ENCODE measurements around the gene CPNE6.

CPNE6 gene

GRCh38 chr14:24055971-24056799 is 15.2 kb upstream of the CPNE6 start:
- DNase-seq, result no peak

GRCh38 chr14:24056800-24057184 is 14.6 kb upstream of the CPNE6 start:
- no peak for DNase-seq

DNA sequence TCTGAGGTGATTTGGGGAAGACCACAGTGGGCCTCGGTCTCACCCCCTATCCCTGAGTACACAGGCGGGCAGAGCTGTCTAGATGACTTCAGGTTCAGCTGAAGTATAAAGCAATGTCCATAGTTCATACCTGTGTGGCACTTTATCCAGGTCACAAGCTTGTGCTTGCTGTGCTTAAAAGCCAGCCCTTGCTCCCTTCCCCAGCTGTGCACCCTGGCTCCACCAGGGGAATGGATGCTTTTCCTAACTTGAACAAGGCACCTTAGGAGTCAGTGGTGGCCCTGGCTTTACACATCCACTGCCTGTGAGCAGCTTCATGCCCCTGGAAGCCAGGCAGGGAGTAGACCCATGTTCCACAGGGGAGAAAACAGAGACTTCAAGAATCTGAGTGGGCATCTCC is 14.1 kb upstream of the CPNE6 start:
- DNase-seq, result no peak

DNA sequence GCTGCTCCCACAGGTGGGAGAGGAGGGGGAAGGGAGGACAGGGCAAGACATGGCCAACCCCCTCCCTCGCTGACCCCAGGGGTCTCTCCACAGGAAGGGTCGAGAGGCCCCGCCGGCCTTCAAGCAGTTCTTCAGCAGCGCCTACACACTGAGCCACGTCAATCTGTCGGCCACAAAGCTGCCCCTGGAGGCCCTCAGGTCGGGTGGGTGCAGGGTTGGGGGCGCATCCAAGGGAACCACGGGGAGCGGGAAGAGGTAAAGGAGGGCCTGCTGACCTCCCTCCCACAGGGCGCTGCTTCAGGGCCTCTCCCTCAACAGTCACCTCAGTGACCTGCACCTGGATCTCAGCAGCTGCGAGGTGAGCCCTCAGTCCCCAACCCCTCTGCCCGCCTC is 13.5 kb upstream of the CPNE6 start:
- no peak for DNase-seq

- DNase-seq, result peak; percentile 80
Observed at GRCh38 chr14:24058260-24058950, 13.0 kb upstream of the CPNE6 start.

DNA sequence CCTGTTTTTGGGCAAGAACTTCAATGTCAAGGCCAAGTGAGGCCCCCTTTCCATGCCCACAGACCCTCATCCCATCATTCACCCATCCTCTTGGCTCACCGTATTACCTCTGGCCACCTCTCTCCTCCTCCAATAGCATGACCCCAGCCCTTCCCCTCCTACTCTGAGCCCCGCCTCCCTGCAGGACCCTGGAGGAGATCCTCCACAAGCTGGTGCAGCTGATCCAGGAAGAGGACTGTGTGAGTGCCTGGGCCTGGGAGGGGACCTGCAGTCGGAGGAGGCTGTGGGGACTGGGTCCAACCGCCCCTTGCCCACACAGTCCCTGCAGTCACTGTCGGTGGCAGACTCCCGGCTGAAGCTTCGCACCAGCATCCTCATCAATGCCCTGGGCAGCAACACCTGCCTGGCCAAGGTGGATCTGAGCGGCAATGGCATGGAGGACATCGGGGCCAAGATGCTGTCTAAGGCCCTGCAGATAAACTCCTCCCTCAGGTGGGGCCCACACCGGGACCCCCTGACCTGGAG is 12.3 kb upstream of the CPNE6 start:
- DNase-seq, result no peak

DNA sequence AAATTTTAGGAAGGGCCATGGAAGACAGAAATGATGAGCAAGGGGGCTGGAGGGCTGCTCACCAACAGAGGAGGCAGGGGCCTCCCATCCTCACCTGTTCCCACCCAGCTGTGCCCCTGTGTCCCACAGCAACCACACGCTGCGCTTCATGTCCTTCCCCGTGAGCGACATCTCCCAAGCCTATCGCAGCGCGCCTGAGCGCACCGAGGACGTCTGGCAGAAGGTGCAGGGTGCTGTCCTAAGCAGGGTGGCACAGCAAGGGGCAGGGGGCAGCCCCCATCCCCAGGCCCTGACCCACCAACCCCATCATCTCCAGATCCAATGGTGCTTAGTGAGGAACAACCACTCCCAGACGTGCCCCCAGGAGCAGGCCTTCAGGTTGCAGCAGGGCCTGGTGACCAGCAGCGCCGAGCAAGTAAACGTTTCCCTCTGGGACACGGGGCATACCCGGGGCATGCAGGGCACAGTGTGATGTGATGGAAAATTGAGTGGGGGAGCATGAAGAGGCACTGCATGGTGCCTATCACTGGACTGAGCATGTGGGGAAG is 11.4 kb upstream of the CPNE6 start:
- DNase-seq, result no peak

DNA sequence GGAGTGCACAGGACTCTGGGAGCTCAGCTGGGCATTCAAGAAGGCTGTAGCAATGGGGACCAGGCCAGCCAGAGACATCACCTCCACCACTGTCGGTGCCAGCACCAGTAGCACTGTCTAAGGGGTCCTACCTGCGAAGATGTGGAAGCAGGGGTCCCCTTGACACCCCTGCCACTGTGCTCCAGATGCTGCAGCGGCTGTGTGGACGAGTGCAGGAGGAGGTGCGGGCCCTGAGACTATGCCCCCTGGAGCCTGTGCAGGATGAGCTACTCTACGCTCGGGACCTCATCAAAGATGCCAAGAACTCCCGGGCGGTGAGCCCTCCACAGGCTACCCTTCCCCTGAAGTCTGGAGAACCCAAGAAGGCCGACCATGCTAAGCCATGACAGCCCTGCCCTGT is 10.9 kb upstream of the CPNE6 start:
- DNase-seq, result no peak

DNA sequence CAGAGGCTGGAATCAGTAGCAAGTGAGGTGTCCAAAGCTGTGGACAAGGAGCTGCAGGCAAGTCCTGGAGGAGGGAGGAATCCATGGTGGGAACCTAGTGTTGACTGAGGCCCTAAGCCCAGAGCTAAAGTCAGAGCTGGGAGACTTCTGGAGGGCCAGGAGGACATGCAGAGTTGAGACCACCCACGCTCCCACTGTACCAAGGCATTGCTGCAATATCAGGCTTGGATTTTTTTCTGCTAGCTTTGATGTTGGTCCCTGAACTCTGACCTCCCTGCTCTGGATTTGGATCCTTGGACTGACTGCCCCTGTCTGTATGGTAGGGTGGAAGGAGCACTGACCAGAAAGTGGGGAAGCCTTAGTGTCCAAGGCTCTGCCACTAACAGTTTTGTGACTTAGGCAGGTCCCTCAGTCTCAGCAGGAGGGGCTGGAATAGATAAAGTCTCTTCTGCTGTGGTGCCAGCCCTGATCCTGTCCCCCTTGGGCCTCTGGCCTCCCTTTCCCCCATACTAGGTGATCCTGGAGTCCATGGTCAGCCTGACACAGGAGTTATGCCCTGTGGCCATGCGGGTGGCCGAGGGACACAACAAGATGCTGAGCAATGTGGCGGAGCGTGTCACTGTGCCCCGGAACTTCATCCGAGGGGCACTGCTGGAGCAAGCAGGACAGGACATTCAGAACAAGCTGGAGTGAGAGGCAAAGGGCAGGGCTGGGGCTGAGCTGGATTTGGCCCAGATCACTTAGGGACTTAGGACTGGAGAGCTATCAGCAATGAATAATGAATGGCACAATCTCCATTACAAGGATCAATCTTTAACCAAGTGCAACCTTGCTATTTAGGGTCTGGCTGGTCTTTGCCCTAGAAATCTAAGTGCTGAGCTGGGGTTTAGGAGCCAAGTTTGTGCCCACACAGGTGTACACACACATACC is 10.1 kb upstream of the CPNE6 start:
- DNase-seq, result no peak

DNA sequence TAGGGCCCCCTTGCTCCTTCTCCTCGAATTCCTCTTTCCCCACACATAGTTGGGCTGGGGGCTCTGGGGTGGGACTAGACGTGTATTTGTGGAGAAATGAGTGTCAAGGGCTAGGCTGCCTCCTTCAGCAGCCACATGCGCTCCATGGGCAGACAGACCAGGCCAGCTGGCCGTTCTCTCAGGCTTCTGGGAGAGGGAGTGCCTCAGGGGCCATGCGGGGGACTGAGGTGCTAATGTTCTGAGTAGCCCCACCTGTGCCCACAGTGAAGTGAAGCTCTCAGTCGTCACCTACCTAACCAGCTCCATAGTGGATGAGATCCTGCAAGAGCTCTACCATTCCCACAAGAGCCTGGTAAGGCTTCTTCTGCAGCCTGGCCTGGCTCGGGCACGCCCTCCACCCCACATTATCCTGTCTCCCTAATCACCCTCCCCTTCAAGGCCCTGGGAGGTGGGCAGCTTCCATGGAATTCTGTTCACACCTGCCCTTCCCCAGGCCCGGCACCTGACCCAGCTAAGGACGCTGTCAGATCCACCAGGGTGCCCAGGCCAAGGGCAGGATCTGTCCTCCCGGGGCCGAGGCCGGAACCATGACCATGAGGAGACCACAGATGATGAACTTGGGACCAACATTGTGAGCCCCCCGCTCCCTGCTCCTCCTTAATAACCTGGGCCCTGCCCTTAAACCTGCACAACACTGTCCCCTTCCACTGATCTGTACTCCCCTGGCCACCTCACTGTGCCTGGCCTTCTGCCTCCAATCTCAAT is 9.0 kb upstream of the CPNE6 start:
- DNase-seq, result no peak

- DNase-seq, result no peak
Observed at GRCh38 chr14:24063263-24063836, 8.0 kb upstream of the CPNE6 start.

GRCh38 chr14:24064091-24064795 is 7.1 kb upstream of the CPNE6 start:
- DNase-seq, result no peak

- no peak for DNase-seq
Observed at GRCh38 chr14:24064856-24065255, 6.5 kb upstream of the CPNE6 start.

- DNase-seq, result no peak
Observed at GRCh38 chr14:24065408-24065807, 6.0 kb upstream of the CPNE6 start.

DNA sequence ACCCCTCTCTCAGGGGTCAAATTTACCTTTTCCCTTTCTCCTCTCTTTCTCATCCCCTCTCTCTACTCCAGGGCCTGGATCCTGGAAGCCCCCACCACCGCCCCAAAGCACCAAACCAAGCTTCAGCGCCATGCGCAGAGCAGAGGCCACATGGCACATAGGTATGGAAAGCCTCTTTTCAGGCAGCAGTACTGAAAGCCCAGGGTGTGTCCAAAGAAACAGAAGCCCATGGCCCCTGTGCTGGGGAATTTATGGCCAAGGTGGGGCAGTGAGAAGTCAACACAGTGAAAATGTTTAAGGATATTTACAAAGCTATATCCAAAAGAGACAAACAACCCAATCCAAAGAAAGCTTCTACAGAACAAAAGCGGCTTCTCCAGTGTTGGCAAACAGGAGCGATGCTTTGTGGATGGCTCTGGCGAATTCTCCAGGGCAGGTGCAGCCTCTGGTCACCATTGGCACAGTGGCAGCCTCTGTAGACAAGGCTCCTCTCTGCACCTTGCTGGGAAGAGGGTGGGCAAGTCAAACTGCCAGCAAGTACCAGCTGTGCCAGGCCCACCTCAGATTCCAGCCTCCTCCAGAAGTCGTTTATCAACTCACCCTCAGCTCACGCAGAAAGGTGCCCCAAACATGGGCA is 4.7 kb upstream of the CPNE6 start:
- DNase-seq, result peak; percentile 14

DNA sequence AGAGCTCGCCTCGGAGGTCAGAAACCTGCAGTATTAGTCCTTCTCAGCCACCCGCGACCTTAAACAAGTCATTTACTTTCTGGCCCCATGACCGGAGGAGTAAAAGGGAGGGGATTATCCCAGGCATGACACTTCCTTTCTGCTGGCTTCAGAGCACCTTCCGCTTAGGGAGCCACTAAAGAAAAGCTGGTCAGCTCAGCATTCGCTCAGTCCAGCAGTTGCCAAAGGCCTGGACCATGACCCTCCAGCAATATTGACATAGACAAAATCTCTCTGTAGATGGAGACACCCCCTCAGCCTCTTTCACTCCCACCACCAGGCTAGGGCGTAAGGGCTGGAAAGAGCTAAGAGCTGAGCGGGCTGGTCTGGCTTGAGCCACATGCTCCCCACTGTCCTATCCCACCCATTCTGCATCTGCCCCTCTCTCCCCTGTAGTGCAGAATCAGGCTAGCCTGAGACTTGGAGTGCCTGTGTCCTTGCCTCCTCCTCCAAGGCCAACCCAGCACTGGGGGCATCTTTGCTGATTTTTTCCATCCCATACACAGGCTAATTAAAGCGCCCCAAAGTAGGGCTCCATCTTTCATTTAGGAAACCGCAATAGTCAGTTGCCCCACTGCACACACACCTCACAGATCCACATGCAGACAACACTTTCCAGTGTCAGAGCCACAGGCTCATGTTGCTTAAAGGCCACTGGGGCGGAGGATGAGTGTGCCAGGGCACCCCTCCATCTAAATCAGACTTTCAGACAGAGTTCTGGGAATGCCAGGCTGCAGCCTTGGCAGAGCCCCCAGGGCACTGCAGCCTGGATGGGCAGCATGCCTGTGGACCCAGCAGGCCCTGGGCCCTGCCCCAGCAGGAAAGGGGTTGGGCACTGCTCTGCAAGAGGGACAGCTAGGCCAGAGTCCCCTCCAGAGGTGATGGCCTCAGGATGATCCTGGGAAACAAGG is 4.0 kb upstream of the CPNE6 start:
- DNase-seq, result peak; percentile 35

DNA sequence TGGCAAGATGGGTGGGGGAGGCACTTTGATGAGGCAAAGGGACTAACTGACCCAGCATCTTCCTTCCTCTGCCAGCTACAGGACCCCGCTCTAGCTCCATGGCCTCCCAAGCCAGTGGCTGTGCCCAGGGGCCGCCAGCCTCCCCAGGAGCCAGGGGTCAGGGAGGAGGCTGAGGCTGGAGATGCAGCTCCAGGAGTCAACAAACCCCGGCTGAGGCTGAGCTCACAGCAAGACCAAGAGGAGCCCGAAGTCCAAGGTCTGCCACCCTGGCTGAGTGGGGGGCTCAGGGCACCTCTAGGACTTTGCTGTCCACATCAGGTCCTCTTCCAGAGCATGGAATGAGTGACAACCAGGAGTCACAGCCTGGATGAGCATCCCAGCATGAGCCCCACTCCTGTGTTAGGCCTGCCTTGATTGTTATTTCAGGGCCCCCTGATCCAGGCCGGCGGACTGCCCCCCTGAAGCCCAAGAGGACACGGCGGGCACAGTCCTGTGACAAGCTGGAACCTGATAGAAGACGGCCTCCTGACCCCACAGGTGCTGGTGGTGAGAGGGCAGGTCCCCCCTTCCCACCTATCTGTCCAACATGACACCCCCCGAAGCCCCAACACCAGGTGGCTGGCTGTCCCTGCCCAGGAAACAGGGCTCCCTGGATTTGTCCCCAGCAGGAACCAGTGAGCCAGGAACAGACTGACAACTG is 2.5 kb upstream of the CPNE6 start:
- no peak for DNase-seq

- no peak for DNase-seq
Observed at GRCh38 chr14:24069411-24069735, 2.0 kb upstream of the CPNE6 start.
